HPDE6-E6E7 (cell line): ENCODE results near the gene WSCD2.

Source experiments
- DNase-seq: peaks from one replicate; pipeline ENCODE4 v3.0.0; 2011; ENCODE audit warnings: missing footprints; ENCODE audit errors: extremely low spot score

Gene WSCD2

GRCh38 chr12:108235197-108235984 lies 106.3 kb downstream of the WSCD2 start:
- no peak for DNase-seq

DNA sequence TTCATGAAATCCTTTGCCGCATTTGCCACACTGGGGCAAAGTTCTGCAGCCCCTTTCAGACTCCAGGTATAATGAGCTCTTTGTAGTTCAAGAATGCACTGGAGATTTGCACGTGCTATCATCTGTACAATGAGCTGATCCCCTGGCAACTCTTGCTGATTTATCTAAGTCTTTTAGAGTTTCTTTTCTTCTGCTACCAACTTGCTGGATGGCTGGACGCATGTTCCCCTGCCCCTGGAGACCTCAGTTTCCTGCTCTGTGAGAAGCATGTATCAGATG lies 106.8 kb downstream of the WSCD2 start:
- no peak for DNase-seq

- DNase-seq = no peak
Measured at GRCh38 chr12:108236366-108236765, 107.3 kb downstream of the WSCD2 start.

DNA sequence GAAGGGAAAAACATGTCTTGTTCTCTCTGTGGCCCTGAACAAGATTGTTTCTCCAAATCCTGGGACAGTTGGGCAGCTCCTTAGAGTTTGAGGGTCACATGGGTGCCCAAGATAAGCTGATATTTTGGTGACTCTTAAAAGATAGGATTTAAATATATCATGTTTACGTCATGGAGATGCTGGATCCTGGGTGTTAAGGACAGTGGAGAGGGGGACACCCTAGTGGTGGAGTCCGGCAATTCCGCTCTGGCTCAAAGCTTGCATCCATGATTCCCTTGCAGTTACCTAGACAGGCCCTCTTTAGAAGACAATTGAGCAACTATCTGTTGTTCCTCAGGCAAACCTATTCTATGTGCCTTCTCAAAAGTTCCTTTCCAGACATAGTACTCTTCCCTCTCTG lies 108.2 kb downstream of the WSCD2 start:
- no peak for DNase-seq

DNA sequence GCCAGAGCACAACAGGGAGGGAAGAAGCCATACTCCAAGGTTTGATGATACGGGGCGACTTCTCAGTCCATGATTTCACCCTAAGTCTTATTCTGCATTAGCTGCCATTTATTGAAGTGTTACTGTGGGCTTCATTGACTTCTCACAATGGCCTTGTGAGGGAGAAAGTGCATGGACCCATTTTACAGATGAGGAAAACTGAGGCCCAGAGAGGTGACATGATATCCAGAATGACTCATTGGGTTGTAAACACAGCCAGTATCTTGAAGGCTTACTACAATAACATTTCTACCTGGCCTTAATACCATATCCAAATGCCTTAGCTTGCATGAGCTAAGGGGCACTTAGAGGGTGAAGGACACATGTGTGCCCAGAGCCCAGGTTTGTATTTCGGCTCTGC lies 109.4 kb downstream of the WSCD2 start:
- DNase-seq = no peak

GRCh38 chr12:108239378-108239777 lies 110.3 kb downstream of the WSCD2 start:
- no peak for DNase-seq

DNA sequence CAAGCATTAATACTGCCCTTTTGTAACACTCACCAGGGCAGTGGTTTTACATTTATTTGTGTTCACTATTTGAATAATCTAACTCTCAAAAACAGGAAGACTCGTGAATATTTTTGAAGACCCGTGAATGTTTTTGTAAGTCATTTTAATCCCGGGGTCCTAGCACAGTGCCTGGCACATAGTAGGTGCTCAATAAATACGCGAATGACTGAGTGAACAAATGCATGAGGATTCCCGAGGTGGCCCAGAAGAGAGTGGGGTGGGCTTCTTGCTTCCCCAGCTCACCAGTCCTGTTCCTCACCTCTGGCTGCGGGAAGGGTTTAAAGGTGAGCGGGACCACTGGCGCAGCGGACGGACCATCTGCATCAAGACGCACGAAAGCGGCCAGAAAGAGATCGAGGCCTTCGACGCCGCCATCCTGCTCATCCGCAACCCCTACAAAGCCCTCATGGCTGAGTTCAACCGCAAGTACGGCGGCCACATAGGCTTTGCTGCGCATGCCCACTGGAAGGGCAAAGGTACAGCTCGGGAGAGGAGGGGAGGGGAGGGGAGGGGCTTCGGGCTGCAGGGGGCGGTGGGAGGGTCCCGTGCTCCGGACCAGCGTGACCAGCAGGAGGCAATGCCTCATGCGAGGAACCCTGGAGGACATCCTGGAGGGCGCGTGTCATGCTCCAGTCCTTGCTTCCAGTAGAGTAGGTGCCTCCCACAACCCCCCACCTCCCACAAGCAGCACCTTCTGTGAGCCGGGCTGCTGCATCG lies 111.1 kb downstream of the WSCD2 start:
- no peak for DNase-seq

- DNase-seq = no peak
Measured at GRCh38 chr12:108240928-108241327, 111.8 kb downstream of the WSCD2 start.

- no peak for DNase-seq
Measured at GRCh38 chr12:108241986-108242703, 113.1 kb downstream of the WSCD2 start.

- no peak for DNase-seq
Measured at GRCh38 chr12:108247130-108247529, 118.0 kb downstream of the WSCD2 start.

DNA sequence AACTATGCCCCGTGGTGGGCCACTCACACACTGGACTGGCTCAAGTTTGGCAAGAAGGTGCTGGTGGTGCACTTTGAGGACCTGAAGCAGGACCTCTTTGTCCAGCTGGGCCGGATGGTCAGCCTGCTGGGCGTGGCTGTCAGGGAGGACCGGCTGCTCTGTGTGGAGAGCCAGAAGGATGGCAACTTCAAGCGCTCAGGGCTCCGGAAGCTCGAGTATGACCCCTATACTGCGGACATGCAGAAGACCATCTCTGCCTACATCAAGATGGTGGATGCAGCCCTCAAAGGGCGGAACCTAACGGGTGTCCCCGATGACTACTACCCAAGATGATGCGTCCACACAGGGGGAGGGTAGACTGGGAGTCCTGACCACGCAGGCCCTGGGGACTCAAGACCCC lies 118.9 kb downstream of the WSCD2 start:
- DNase-seq = no peak

DNA sequence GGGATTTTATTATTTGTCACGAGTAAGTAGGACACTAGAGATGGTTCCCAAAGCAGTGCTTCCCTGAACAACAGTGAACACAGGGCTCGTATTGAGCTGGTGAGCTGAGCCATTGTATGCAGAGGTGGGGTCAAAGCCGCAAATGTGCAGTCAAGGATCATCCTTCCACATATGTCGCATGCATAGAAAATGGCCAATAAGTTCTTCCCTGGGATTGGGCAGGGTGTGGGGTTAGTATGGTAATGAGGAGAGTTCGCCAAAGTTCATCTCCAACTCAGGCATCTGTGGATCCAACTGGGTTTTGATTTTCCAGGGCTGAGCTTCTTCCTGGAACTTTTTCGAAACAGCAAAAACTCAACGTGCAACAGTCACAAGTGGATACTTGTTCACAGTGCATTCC lies 123.4 kb downstream of the WSCD2 start:
- no peak for DNase-seq

DNA sequence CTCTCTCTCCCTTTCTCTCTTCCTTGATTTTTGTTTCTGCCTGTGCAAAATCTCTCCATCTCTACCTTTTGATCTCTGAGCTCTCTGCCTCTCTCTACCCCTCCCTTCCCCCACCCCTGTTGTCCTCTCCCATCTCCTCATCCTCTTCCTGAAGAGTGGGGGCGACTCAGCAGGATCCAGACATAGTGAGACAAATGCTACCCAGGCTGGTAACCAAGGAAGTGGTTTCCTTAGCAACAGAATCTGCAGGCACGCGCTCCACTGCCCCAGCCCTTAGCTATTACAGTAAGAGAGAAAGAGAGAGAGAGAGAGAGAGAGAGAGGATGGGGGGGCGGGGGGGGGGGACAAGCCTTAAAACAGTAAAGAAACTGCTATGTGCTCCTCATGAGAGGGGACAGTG lies 124.5 kb downstream of the WSCD2 start:
- no peak for DNase-seq

- no peak for DNase-seq
Measured at GRCh38 chr12:108254030-108254429, 124.9 kb downstream of the WSCD2 start.

GRCh38 chr12:108254517-108255251 lies 125.6 kb downstream of the WSCD2 start:
- DNase-seq = no peak

DNA sequence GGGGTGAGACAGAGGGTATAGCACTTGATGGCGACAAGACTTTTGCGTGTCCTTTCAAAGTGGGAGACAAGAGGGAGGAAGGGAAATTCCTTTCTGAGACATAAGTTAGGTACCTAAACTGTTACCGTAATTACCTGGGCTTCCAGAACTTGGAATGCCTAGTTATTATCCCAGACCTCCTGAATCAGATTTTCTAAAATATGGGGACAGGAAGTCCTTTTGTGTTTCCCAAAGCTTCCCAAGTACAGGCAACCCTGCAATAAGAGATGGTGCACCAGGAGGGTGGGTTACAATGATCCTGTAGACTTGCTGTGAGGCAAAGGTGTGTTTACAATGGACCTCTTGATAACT lies 126.1 kb downstream of the WSCD2 start:
- no peak for DNase-seq

GRCh38 chr12:108257004-108257403 lies 127.9 kb downstream of the WSCD2 start:
- DNase-seq = no peak

- DNase-seq = no peak
Measured at GRCh38 chr12:108257610-108258106, 128.6 kb downstream of the WSCD2 start.

- no peak for DNase-seq
Measured at GRCh38 chr12:108260039-108260438, 131.0 kb downstream of the WSCD2 start.

- DNase-seq = no peak
Measured at GRCh38 chr12:108260969-108261368, 131.9 kb downstream of the WSCD2 start.

- no peak for DNase-seq
Measured at GRCh38 chr12:108265505-108265904, 136.4 kb downstream of the WSCD2 start.

GRCh38 chr12:108266131-108266530 lies 137.0 kb downstream of the WSCD2 start:
- DNase-seq = no peak
